Transverse colon (tissue), 4 donors: ENCODE results near the gene KRTAP4-1.
A peak's percentile ranks its signal among the peaks of the same experiment; 100 is the strongest.

ENCODE experiments used
- POLR2A ChIP-seq: fragments of 450-650 bp; IDR thresholded peaks from one replicate; pipeline ENCODE4 v1.6.1; 2016; ENCODE audit warnings: antibody characterized with exemption, mild to moderate bottlenecking, moderate library complexity
- POLR2AphosphoS5 ChIP-seq, 3 donors: sonication (generic); formaldehyde crosslinking; IDR thresholded peaks; one replicate each; pipeline ENCODE4 v1.6.1; 2016; ENCODE audit warnings: antibody characterized with exemption in 3 of 3
- TF ChIP-seq, protein P1 (sequence below), 5 experiments: fragments of 200-600 bp in 3 of 5; fragments of 450-650 bp in 2 of 5; sonication (generic) in 3 of 5; IDR thresholded peaks; 1 replicate in 2 of 5; 2 replicates in 3 of 5; pipeline ENCODE4 v1.5.1; 2016 to 2017; ENCODE audit warnings: antibody characterized with exemption in 5 of 5, inconsistent platforms in 3 of 5, mild to moderate bottlenecking in 2 of 5, moderate library complexity in 1 of 5

DNA sequence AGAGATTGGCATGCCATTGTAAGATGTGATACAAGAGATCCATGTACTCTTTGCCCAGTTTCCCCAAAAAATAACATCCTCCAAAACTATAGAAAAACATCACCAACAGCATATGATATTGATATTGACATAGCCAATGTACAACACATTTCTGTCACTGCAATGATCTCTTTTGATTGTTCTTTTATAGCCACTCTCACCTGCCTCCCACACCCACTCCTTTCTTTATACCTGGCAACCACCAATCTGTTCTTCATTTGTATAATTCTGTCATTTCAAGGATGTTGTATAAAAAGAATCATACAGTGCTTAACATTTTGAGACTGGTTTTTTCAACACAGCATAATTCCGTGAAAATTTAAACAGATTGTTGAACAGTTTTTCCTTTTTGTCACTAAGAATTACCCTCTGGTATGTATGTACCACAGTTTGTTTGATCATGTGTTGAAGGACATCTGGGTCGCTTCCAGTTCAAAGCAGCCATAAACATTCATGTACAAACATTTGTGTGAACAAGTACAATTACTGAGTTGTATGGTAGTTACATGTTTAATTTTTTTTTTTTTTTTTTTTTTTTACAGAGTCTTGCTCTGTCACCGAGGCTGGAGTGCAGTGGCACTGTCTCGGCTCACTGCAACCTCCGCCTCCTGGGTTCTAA lies 14.8 kb upstream of the KRTAP4-1 start:
- TF ChIP-seq, protein P1, sequence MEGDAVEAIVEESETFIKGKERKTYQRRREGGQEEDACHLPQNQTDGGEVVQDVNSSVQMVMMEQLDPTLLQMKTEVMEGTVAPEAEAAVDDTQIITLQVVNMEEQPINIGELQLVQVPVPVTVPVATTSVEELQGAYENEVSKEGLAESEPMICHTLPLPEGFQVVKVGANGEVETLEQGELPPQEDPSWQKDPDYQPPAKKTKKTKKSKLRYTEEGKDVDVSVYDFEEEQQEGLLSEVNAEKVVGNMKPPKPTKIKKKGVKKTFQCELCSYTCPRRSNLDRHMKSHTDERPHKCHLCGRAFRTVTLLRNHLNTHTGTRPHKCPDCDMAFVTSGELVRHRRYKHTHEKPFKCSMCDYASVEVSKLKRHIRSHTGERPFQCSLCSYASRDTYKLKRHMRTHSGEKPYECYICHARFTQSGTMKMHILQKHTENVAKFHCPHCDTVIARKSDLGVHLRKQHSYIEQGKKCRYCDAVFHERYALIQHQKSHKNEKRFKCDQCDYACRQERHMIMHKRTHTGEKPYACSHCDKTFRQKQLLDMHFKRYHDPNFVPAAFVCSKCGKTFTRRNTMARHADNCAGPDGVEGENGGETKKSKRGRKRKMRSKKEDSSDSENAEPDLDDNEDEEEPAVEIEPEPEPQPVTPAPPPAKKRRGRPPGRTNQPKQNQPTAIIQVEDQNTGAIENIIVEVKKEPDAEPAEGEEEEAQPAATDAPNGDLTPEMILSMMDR (IDR thresholded peaks at IDR 0.05): no peak
- TF ChIP-seq POLR2A (no peak), POLR2AphosphoS5 (IDR thresholded peaks at IDR 0.05) (peak in 1 of 3 donors; percentile 7)
